Sigmoid colon (tissue), 4 donors: ENCODE measurements around the gene PPFIBP1.
"Not testable (repeated sequence)": the region's sequence is repeated elsewhere in the genome, so short reads cannot be mapped to it uniquely, and the experiment has no call there.

Experiments used
- CTCF ChIP-seq, 4 experiments: fragments of 450-650 bp in 3 of 4; fragments of 200-600 bp in 1 of 4; IDR thresholded peaks; one replicate each; pipeline ENCODE4 v1.5.1; 2016 to 2019; ENCODE audit warnings: antibody characterized with exemption in 4 of 4, mild to moderate bottlenecking in 3 of 4, moderate library complexity in 2 of 4
- EP300 ChIP-seq, 4 donors: sonication (generic); formaldehyde crosslinking; IDR thresholded peaks; one replicate each; pipeline ENCODE4 v1.6.1; 2017; ENCODE audit warnings: antibody characterized with exemption in 4 of 4
- POLR2A ChIP-seq, 2 donors: fragments of 450-650 bp; IDR thresholded peaks; one replicate each; pipeline ENCODE4 v1.6.1; 2016; ENCODE audit warnings: antibody characterized with exemption in 2 of 2, mild to moderate bottlenecking in 2 of 2, moderate library complexity in 2 of 2
- POLR2AphosphoS5 ChIP-seq, 4 donors: sonication (generic); formaldehyde crosslinking; IDR thresholded peaks; one replicate each; pipeline ENCODE4 v1.6.1; 2017; ENCODE audit warnings: antibody characterized with exemption in 4 of 4

GRCh38 chr12:27588075-27588730, 64.2 kb downstream of the PPFIBP1 start:
- TF ChIP-seq POLR2AphosphoS5, CTCF, POLR2A, EP300 (IDR thresholded peaks at IDR 0.05): not testable (repeated sequence)
